Spleen (tissue), 7 donors: ENCODE data around the gene TYW3.
"Not testable (repeated sequence)": the region's sequence is repeated elsewhere in the genome, so short reads cannot be mapped to it uniquely, and the experiment has no call there.

ENCODE experiments used
- POLR2A ChIP-seq, 3 donors: fragments of 450-650 bp; IDR thresholded peaks; one replicate each; pipeline ENCODE4 v1.5.1; 2017; ENCODE audit warnings: antibody characterized with exemption in 3 of 3, mild to moderate bottlenecking in 1 of 3
- POLR2AphosphoS5 ChIP-seq, 3 donors: sonication (generic); formaldehyde crosslinking; IDR thresholded peaks; one replicate each; pipeline ENCODE4 v1.5.1; 2017; ENCODE audit warnings: antibody characterized with exemption in 3 of 3
- TF ChIP-seq, protein P1 (sequence below), 11 experiments: fragments of 200-600 bp in 7 of 11; fragments of 450-650 bp in 4 of 11; sonication (generic) in 4 of 11; IDR thresholded peaks in 8 of 11; conservative IDR thresholded peaks in 3 of 11; 1 replicate in 7 of 11; 2 replicates in 4 of 11; pipeline versions ENCODE4 v1.4.0 to v1.8.0; 2016 to 2021; ENCODE audit warnings: antibody characterized with exemption in 11 of 11, inconsistent platforms in 4 of 11, mild to moderate bottlenecking in 1 of 11
- donor health status: DM: no; HTN: no; CAD: no; lungs with moderate emphysema.
- donor health status: DM: no; HTN: no; CAD: no.
- donor health status: DM: no; HTN: no; CAD: no.

DNA sequence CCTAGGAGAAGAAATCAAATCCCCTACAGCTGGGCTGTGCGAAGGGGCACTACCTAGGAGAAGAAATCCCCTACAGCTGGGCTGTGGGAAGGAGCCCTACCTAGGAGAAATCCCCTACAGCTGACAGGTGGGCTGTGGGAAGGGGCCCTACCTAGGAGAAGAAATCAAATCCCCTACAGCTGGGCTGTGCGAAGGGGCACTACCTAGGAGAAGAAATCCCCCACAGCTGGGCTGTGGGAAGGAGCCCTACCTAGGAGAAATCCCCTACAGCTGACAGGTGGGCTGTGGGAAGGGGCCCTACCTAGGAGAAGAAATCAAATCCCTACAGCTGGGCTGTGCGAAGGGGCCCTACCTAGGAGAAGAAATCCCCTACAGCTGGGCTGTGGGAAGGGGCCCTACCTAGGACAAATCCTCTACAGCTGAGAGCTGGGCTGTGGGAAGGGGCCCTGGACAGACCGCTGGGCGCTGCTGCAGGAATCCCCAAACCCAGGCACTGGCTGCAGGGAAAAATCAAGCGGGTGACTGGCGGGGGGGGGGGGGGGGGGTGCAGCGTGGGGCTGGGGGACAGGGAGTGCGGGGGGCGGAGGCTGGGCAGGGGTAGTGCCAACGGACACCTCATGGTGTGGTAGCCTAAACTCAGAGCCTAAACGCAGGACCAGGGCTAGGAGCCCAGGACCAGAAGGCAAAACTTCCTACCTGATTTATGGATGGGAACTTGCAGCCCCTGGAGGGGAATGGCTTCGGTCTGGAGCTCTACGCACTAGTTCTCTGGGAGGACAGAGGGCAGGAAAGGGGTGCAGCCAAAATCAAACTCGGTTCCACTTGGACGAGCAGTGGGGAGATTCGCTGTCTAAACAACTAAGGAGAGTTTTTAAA lies 643 bp upstream of the TYW3 start:
- TF ChIP-seq, protein P1, sequence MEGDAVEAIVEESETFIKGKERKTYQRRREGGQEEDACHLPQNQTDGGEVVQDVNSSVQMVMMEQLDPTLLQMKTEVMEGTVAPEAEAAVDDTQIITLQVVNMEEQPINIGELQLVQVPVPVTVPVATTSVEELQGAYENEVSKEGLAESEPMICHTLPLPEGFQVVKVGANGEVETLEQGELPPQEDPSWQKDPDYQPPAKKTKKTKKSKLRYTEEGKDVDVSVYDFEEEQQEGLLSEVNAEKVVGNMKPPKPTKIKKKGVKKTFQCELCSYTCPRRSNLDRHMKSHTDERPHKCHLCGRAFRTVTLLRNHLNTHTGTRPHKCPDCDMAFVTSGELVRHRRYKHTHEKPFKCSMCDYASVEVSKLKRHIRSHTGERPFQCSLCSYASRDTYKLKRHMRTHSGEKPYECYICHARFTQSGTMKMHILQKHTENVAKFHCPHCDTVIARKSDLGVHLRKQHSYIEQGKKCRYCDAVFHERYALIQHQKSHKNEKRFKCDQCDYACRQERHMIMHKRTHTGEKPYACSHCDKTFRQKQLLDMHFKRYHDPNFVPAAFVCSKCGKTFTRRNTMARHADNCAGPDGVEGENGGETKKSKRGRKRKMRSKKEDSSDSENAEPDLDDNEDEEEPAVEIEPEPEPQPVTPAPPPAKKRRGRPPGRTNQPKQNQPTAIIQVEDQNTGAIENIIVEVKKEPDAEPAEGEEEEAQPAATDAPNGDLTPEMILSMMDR (IDR thresholded peaks at IDR 0.05 in 8 of 11, conservative IDR thresholded peaks at IDR 0.05 in 3 of 11) = not testable (repeated sequence)
- TF ChIP-seq POLR2AphosphoS5, POLR2A (IDR thresholded peaks at IDR 0.05): not testable (repeated sequence)
